ENCODE data around the gene ACOX2.

The ACOX2 gene

DNA sequence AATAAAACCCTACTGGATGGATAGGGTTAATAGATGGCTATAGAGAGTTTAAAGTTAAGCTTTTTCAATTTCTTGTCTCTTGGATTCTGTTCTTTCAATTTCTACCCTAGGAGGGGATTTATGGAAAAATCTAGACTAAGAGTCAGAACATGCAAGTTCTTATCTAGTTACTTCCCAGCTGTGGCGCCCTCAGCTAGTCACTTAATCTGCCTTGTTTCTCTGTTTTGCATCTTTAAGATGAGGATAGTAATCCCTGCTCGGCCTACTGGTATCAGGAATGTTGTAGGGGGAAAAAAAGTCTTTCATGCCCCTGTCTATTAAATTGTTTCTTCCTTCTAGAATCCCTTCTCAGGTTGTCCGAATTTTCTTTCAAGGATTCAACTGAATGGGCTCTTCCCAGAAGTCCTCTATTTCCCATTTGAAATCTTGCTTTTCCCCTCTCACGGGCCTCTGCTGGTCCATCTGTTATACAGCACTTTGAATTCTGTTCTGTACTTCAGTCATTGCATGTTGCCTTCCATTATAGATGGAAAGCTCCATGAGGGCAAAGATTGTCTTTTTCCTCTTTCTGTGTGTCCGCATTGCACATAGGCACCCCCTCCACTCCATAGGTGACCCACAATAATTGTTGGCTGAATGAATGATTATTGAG, 40.7 kb downstream of the ACOX2 start:
- in situ Hi-C loops (cut with MboI; ENCODE audit: low sequenced_read_pairs) = loop anchor here (10.0 kb wide), 1 partner anchor 172 kb away; no protein-coding TSS in a partner anchor
- H3K4me1 ChIP-seq = peaks cover 44% of the 10 kb centered on the region
- no peak overlapping the region for H3K4me3 ChIP-seq
- no peaks in the 10 kb centered on the region for H3K27me3 ChIP-seq (ENCODE audit: low read depth)
- no peaks in the 10 kb centered on the region for H3K9me3 ChIP-seq
- H3K36me3 ChIP-seq (replicated peaks) = peaks cover 5% of the 10 kb centered on the region; the same call in 1 of the 2 replicates
- no peak for DNase-seq (ENCODE audit: low spot score in 2 of 2)

DNA sequence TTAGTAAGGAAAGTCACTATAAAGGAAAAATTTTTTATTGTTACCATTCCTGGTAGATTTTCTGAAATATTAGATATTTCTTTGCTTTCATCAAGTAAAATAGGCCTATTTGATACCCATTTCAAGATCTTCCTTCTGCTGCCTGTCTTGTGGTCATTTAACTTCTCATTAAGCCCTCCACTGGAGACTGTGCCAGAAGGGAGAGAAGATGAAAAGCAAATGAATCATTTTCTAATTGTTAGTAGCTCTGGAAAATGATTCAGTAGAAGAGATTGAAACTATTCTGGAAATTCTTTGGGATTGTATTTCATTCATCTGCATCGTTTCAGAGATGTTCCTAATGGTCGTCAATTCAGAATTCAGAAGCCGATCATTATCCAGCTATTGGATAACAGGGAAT, 41.9 kb downstream of the ACOX2 start:
- in situ Hi-C loops (cut with MboI; ENCODE audit: low sequenced_read_pairs) = loop anchor here (10.0 kb wide), 1 partner anchor 170 kb away; no protein-coding TSS in a partner anchor
- Histone ChIP-seq H3K4me3 (no peak overlapping the region), H3K27me3 (ENCODE audit: low read depth) (no peaks in the 10 kb centered on the region), H3K4me1 (peaks cover 44% of the 10 kb centered on the region), H3K36me3 (replicated peaks) (no peaks in the 10 kb centered on the region), H3K9me3 (no peaks in the 10 kb centered on the region)
- no peak for DNase-seq (ENCODE audit: low spot score in 2 of 2)

DNA sequence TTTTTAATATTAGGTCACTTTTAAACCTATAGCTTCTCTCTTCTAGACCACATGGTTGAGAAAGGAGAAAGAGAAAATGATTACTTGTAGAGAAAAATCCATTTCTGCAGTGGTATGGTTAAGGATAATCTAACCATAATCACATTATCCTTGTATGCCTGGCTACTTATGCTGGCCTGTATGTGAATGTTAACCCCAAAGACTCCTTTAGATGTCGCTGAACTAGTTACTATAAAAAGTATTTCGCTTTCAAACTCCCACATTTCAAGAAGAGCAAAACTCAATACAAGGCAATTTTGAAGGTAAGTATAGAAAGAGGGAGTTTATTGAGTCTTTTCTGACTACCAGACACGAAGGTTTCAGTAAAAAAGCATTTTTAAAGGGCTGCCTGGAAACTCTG, 42.9 kb downstream of the ACOX2 start:
- in situ Hi-C loops (cut with MboI; ENCODE audit: low sequenced_read_pairs) = loop anchor here (10.0 kb wide), 1 partner anchor 169 kb away; no protein-coding TSS in a partner anchor
- peaks cover 44% of the 10 kb centered on the region for H3K4me1 ChIP-seq

DNA sequence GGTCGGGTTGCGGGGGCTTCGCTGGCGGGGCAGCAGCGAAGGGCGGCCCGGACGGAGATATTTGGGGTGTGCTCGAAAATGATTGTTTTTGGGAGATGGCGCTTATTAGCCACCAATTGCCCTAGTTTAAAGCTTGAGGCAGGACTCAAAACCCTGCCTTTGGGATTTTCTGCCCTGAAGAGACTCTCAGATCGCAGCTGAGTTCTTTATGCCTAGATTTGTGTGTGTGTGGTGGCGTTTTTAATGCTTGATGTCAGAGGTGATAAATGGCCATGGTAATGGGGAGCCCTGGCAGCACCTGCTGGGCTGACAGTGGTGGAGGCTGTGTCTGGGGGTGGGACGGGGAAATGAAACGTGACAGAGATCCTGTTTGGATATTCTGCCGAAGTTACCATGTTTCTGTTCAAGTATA, 44.5 kb downstream of the ACOX2 start:
- in situ Hi-C loops (cut with MboI; ENCODE audit: low sequenced_read_pairs) = loop anchor here (10.0 kb wide), 1 partner anchor 168 kb away; no protein-coding TSS in a partner anchor
- no peaks in the 10 kb centered on the region for H3K27me3 ChIP-seq (ENCODE audit: low read depth)
- H3K9me3 ChIP-seq = no peaks in the 10 kb centered on the region
- no peak for DNase-seq (ENCODE audit: low spot score in 2 of 2)
- H3K4me1 ChIP-seq = peaks cover 42% of the 10 kb centered on the region
- peak overlapping the region; percentile 60 for H3K4me3 ChIP-seq
- no peaks in the 10 kb centered on the region for H3K36me3 ChIP-seq (replicated peaks)

More for the DNA sequence above, 42.9 kb downstream of the ACOX2 start:
- Histone ChIP-seq H3K36me3 (replicated peaks) (no peaks in the 10 kb centered on the region), H3K4me3 (peak overlapping the region; percentile 60), H3K9me3 (no peaks in the 10 kb centered on the region), H3K27me3 (ENCODE audit: low read depth) (no peaks in the 10 kb centered on the region)
- DNase-seq (ENCODE audit: low spot score in 2 of 2) = no peak

DNA sequence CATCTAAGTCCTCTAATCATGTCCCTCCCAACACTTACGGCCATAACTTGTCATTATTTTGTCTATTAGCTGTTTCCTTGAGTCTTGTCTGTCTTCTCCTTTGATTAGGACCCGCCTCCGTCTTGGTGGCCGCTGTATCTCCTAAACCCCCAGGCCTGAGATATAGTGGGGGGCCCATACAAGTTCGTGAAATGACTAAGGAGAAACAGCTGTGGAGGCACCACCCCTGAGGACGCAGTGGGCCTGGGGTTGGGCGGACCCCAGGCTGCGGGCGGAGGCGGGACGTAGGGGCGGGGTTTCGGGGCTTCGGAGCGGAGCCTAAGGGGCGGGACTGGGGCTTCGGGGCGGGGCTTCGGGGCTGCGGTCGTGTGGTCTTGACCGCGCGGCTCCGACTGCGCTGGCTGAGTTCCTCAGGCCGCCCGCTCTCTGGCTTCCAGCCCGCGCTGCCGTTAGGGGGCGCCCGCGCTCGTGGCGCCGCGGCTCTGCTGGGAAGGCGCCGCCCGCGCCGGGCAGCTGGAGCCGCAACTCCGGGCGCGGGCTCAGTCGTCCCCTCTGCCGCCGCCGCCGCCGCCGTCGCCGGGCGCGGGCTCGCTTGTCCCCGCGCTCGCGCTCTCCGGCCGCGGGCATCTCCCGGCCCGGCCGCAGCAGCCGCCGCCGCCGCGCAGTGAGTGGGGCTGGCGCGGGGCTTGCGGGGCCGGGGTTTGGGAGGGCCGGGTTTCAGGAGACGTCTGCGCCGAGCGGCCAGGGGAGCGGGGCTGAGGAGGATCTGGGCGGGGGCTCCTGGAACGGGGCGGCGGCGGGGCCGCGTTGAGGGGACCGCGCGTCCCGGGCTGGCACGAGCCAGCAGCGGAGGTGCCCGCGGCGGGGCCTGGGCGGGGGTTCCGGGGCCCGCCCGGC, 45.2 kb downstream of the ACOX2 start, which contains the start of gene KCTD6:
Gene KCTD6 (plus strand): TSS at position 591 of the 897 bp plus-strand sequence. CDS start 6,660 bp downstream, outside the sequence.
- in situ Hi-C loops (cut with MboI; ENCODE audit: low sequenced_read_pairs) = loop anchor here (10.0 kb wide), 1 partner anchor 167 kb away; no protein-coding TSS in a partner anchor
- Histone ChIP-seq H3K4me3 (peak within 1 kb of the TSS; percentile 60), H3K4me1 (peaks cover 34% of the 10 kb centered on the region), H3K27me3 (ENCODE audit: low read depth) (no peaks in the 10 kb centered on the region), H3K36me3 (replicated peaks) (no peaks in the 10 kb centered on the region), H3K9me3 (no peaks in the 10 kb centered on the region)
- peak; percentile 82 to 97 for DNase-seq (ENCODE audit: low spot score in 2 of 2)

DNA sequence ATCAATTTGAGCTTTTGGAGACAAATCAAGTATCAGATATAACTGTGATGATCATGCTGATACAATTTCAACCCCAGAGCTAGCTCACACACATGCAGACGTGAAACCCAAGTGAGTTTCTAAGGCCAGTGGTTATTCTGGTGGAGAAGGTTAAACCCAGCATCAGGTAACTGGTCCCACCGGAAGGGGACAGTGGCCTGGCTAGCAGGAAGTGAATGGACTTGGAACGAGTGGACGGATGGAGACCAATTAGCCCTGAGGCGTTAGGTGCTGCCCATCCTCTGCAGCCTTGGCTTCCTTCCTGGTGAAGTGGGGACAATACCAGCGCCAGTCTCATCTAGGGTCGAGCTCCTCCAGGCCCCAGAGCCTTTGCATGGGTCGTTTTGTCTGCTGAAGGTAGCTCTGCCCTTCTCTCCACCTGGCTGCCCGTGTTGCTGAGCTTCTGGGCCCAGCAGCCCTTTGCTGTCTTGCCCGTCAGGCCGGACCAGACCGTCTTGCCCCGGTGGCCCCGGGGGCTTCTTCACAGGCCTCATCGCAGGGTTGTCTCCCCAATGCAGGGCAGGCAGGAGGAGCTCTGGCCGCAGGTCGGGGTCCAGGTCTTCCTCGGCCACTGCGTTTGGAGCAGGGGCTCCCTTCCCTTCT, 46.0 kb downstream of the ACOX2 start:
- H3K27me3 ChIP-seq (ENCODE audit: low read depth) = no peaks in the 10 kb centered on the region
- peak overlapping the region; percentile 23 for H3K4me3 ChIP-seq
- in situ Hi-C loops (cut with MboI; ENCODE audit: low sequenced_read_pairs) = loop anchor here (10.0 kb wide), 1 partner anchor 166 kb away; no protein-coding TSS in a partner anchor
- no peaks in the 10 kb centered on the region for H3K36me3 ChIP-seq (replicated peaks)
- H3K9me3 ChIP-seq = no peaks in the 10 kb centered on the region
- H3K4me1 ChIP-seq = peaks cover 27% of the 10 kb centered on the region
- no peak for DNase-seq (ENCODE audit: low spot score in 2 of 2)

DNA sequence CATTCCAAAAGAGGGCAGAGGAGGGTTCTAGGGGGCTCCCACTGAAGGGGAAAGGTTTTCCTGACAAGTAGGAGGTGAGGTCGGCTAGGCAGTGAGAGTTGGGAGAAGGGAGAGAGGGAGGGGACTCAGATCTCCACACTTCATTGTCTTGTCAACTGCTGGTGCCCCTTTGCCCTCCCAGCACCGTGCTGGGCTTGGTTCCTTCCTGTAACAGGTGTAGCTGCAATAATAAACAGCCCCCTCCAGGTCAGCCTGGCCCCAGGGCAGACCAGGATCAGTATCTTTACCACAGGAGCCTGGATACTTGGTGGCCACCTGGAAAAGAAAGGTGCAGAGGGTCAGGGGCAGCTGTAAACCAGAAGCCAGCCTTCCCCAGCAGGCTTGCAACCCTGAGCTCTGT, 48.0 kb downstream of the ACOX2 start:
- no peak overlapping the region for H3K4me3 ChIP-seq
- no peaks in the 10 kb centered on the region for H3K36me3 ChIP-seq (replicated peaks)
- H3K27me3 ChIP-seq (ENCODE audit: low read depth) = no peaks in the 10 kb centered on the region; the same call in 1 of the 2 replicates
- DNase-seq (ENCODE audit: low spot score in 2 of 2) = no peak
- in situ Hi-C loops (cut with MboI; ENCODE audit: low sequenced_read_pairs) = no loop called here
- H3K9me3 ChIP-seq = no peaks in the 10 kb centered on the region
- H3K4me1 ChIP-seq = peaks cover 8% of the 10 kb centered on the region

DNA sequence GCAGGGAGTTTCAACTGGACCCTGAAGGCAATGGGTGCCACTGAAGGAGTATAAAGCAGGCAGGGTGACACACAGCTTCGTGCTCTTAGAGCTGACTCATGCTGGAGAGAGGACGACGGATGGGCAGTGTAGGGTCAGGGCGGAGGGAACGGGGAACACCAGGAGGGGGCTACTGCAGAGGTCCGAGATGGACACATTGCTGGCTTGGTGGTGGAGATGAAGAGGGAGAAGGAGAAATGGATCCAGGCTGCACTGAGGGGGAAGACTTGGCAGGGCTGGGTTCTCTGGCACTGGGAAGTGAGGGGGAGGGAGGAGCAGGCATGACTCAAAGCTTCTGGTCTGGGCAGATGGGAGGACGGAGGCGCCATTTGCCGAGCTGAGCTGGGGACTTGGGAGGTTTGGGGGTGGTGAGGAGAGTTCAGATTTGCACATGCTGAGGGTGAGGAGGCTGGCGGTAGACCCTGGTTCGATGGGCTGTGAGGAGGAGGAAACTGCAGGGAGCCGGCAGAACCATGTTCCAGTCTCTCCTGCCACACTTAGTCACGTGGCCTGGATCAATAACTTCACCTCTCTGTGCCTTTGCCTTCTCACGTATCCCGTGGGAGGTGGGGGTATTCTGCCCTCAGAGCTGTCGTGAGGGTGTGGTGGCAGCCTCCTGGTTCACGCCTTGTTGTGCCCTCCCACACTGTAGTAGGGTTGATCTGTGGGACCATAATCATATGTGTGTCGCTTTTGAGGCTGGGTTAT, 49.7 kb downstream of the ACOX2 start:
- Histone ChIP-seq H3K9me3 (no peaks in the 10 kb centered on the region), H3K4me1 (no peaks in the 10 kb centered on the region), H3K36me3 (replicated peaks) (no peaks in the 10 kb centered on the region), H3K4me3 (no peak overlapping the region), H3K27me3 (ENCODE audit: low read depth) (peaks cover 3% of the 10 kb centered on the region; the same call in 1 of the 2 replicates)
- DNase-seq (ENCODE audit: low spot score in 2 of 2) = no peak
- in situ Hi-C loops (cut with MboI; ENCODE audit: low sequenced_read_pairs) = no loop called here

DNA sequence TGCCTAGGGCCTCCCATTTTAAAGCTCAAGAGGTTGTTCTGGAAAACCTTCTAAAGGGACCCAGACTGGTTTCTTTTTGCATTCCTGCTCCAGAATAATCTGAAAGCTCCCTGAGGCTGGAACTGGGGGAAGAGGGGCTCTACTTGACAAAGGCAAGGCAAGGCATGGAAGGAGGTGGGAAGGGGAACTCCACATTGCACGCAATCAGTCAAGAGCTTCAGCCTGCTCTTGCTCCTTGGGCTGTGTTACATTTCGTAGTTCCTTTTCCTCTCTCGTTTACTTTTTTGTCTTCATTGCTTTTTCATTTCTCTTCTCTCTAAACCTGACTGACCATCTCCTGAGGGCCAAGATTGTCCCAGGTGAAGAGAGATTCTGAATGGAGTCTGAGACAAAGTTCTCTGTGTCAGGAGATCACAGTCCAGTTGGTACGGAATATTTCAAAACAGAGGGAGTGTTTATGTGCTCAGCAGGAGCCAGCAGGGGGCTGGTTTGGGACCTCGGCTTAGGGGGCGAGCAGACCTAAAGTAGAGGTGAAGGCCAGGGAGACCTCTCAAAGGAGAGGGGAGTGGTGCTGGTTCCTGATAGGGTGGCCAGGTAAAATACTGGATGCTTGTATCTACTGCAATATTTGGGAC, 51.1 kb downstream of the ACOX2 start:
- in situ Hi-C loops (cut with MboI; ENCODE audit: low sequenced_read_pairs) = no loop called here
- no peak for DNase-seq (ENCODE audit: low spot score in 2 of 2)
- no peaks in the 10 kb centered on the region for H3K4me1 ChIP-seq
- H3K36me3 ChIP-seq (replicated peaks) = no peaks in the 10 kb centered on the region
- H3K4me3 ChIP-seq = no peak overlapping the region
- peaks cover 3% of the 10 kb centered on the region; the same call in 1 of the 2 replicates for H3K27me3 ChIP-seq (ENCODE audit: low read depth)
- no peaks in the 10 kb centered on the region for H3K9me3 ChIP-seq

DNA sequence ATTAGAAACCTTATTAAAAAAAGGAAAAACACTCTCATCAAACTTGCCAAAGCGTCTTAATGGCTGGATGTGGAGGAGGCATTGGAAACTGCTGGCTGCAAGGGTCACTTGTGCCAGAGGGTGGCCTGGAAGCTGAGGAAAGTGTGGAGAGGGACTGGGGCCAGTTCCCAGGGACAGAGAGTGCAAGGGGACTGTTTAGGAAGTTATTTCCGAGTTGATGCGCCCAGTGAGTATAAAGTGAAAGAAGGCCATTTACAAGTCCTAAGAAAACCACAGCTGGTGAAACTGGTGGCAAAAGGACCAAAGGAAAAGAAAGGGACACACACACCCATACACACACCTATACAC, 52.3 kb downstream of the ACOX2 start:
- Histone ChIP-seq H3K27me3 (ENCODE audit: low read depth) (peaks cover 3% of the 10 kb centered on the region; the same call in 1 of the 2 replicates), H3K9me3 (no peaks in the 10 kb centered on the region), H3K36me3 (replicated peaks) (no peaks in the 10 kb centered on the region), H3K4me3 (no peak overlapping the region), H3K4me1 (no peaks in the 10 kb centered on the region)
- in situ Hi-C loops (cut with MboI; ENCODE audit: low sequenced_read_pairs) = no loop called here
- DNase-seq (ENCODE audit: low spot score in 2 of 2) = no peak

DNA sequence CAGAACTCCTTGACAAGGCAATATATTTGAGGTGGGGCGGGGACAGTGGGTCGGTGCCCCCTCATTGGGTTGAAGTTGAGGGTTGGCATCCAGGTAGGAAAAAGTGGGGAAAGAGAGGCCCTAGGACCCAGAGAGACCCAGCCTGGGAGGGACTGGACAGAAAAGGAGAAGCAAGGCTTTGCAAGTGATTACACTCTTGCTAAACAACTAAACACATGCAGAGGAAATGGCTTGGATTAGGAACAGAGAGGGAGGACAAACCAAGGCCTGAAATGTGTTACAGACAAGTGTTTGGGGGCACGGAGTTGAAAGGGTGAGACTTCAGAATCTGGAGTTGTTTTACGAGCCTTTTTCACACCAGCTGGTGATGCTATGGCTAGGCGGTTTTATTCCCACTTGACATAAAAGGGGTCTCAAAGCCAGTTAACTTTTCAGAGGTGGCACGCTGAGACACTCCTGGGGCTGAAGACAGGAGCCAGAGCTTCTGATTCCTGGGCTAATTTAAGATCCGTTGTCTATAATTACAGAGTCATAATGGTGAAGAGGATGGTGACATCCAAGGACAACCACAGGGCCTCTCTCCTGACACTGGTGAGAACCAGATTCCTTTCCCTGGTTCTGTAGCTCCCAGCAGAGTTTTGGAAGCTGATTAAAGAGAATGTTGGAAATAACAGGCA, 52.8 kb downstream of the ACOX2 start:
- no peaks in the 10 kb centered on the region for H3K4me1 ChIP-seq
- no peaks in the 10 kb centered on the region for H3K36me3 ChIP-seq (replicated peaks)
- H3K27me3 ChIP-seq (ENCODE audit: low read depth) = peaks cover 3% of the 10 kb centered on the region; the same call in 1 of the 2 replicates
- H3K4me3 ChIP-seq = no peak overlapping the region
- DNase-seq (ENCODE audit: low spot score in 2 of 2) = no peak
- in situ Hi-C loops (cut with MboI; ENCODE audit: low sequenced_read_pairs) = no loop called here
- H3K9me3 ChIP-seq = no peaks in the 10 kb centered on the region

DNA sequence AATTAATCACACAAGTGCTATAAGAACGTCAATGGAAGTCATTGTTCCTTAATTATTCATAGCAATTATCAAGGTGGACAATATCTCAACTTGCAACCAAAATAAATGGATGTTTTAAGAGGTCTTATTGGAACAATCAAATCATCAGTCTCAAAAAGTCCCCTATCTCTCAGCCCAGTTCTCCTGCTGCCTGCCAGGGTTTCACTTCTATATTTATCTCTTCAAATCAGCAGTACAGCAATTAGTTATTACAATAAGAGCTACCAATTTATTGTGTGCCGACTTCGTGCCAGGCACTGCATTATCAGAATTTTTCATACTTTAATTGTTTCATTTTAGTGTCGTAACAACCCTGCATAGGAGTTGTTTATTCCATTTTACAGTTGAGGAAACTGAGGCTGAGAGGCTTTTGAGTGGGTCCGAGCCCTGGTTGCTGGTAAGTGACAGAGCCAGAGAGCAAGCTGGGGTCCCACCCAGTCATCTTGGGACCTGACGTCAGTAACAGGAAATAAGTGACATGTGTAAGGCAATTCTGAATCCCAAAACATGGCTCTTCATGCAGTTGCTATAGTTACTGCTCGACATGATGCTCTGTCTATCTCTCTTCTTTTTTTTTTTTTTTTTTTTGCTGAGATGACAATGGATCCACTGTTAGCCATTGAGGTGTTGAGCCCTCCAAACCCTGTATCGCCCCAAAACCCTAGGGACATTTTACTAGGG, 53.9 kb downstream of the ACOX2 start:
- Histone ChIP-seq H3K27me3 (ENCODE audit: low read depth) (peaks cover 3% of the 10 kb centered on the region; the same call in 1 of the 2 replicates), H3K9me3 (no peaks in the 10 kb centered on the region), H3K36me3 (replicated peaks) (no peaks in the 10 kb centered on the region), H3K4me1 (no peaks in the 10 kb centered on the region), H3K4me3 (no peak overlapping the region)
- no peak for DNase-seq (ENCODE audit: low spot score in 2 of 2)
- in situ Hi-C loops (cut with MboI; ENCODE audit: low sequenced_read_pairs) = no loop called here

Data from HAP-1 (cell line).